ENCODE results near the gene HHAT.

- TF ChIP-seq CTCF (conservative IDR thresholded peaks at IDR 0.05; ENCODE audit: low read length) (no peak), EZH2phosphoT487 (IDR thresholded peaks at IDR 0.05; ENCODE audit: borderline replicate concordance, low read depth, low read length) (no peak)
Observed at GRCh38 chr1:210625715-210626114, 297.0 kb downstream of the HHAT start.
